Kidney (tissue), 14 donors: ENCODE measurements around the gene MAG. TPM values are rescaled to one million over a fixed set of nuclear protein-coding genes. Genes with fewer than 3 reads are reported as not detected.

Experiments
- DNase-seq, 5 donors: peaks; one replicate each; pipeline ENCODE4 v3.0.0-alpha.2; 2013 to 2020
- FAIRE-seq: peaks from 2 replicates; lab custom pipeline; 2012; peaks lifted over from hg19 to GRCh38; lab: Jason Lieb, UNC
- H3K27ac ChIP-seq, 2 donors: one replicate each; pipeline ENCODE4 v1.7.0; 2013; ENCODE audit warnings: low read depth in 2 of 2, low read length in 2 of 2, inconsistent platforms in 1 of 2
- H3K27me3 ChIP-seq: one replicate; pipeline ENCODE4 v1.7.1; 2013; ENCODE audit warnings: low read length, inconsistent platforms; ENCODE audit not compliant: control insufficient read depth, insufficient read depth
- H3K36me3 ChIP-seq, 3 donors: one replicate each; pipeline versions ENCODE4 v1.7.0 to v1.7.1; 2013; ENCODE audit warnings: low read length in 3 of 3, control low read depth in 1 of 3, inconsistent platforms in 1 of 3; ENCODE audit not compliant: insufficient read depth in 3 of 3, control insufficient read depth in 2 of 3
- H3K4me1 ChIP-seq, 3 donors: one replicate each; pipeline versions ENCODE4 v1.7.0 to v1.7.1; 2013; ENCODE audit warnings: low read length in 3 of 3, inconsistent platforms in 1 of 3, low read depth in 1 of 3; ENCODE audit not compliant: control insufficient read depth in 2 of 3, insufficient read depth in 2 of 3
- H3K4me3 ChIP-seq, 3 donors: one replicate each; pipeline versions ENCODE4 v1.7.0 to v1.8.1; 2013; ENCODE audit warnings: low read length in 3 of 3, control low read depth in 1 of 3, inconsistent platforms in 1 of 3
- H3K9ac ChIP-seq, 3 donors: one replicate each; pipeline versions ENCODE4 v1.7.0 to v1.7.1; 2013; ENCODE audit warnings: low read length in 3 of 3, control low read depth in 1 of 3, inconsistent platforms in 1 of 3
- H3K9me3 ChIP-seq, 3 donors: one replicate each; pipeline versions ENCODE4 v1.7.0 to v1.7.1; 2013; ENCODE audit warnings: low read length in 3 of 3, control low read depth in 1 of 3, inconsistent platforms in 1 of 3; ENCODE audit not compliant: control insufficient read depth in 2 of 3, insufficient read depth in 1 of 3
- CTCF ChIP-seq: IDR thresholded peaks from 3 replicates; pipeline ENCODE4 v1.5.1; 2012; ENCODE audit warnings: mild to moderate bottlenecking, moderate library complexity, borderline replicate concordance; ENCODE audit not compliant: insufficient read depth; ENCODE audit errors: extremely low read depth
- intact Hi-C: fragments of 100-400 bp; cut with DNase I; formaldehyde crosslinking; loops from one replicate; pipeline ENCODE4 v1.11.1; 2022
- polyA plus RNA-seq: library from polyadenylated mRNA; stranded (reverse); fragments of 350-450 nt; fragmentation: Illumina TruSeq; extraction: RNeasy Lipid Tissue Mini Kit (QIAGEN cat#74804); gene quantifications from one replicate; pipeline ENCODE4 v1.2.3, GENCODE V29; 2014; ENCODE audit warnings: low read depth, low replicate concordance; ENCODE audit not compliant: insufficient read depth
- total RNA-seq: library from RNA; stranded (reverse); fragmentation: NEBNext Ultra II Directional; extraction: Animal tissue kit (Norgen Biotek cat#: 25700); gene quantifications from one replicate; pipeline ENCODE4 v1.2.1, GENCODE V29; 2021
- donor health status: control.
- donor health status: control.
- donor health status: control.
- donor health status: control.
- donor health status: control.
- donor health status: DM: yes; HTN: yes; CAD: no.
- donor health status: Normal renal cell carcinoma (clear cell type).

MAG gene
- total and polyA plus RNA-seq, 2 donors from 2014 or later, result 0.41 to 1.1 TPM

GRCh38 chr19:35287713-35288112 lies 4.2 kb upstream of the MAG start:
- TF ChIP-seq CTCF, result no peak
- H3K4me3 ChIP-seq, result no peak overlapping the region
- H3K27me3 ChIP-seq, result no peaks in the 10 kb centered on the region
- intact Hi-C loops, result no loop called here
- H3K27ac ChIP-seq, result no peak overlapping the region
- DNase-seq (no peak), FAIRE-seq (no peak)
- H3K36me3 ChIP-seq, result no peaks in the 10 kb centered on the region
- no peaks in the 10 kb centered on the region for H3K9me3 ChIP-seq
- no peaks in the 10 kb centered on the region for H3K4me1 ChIP-seq
- no peak overlapping the region for H3K9ac ChIP-seq

DNA sequence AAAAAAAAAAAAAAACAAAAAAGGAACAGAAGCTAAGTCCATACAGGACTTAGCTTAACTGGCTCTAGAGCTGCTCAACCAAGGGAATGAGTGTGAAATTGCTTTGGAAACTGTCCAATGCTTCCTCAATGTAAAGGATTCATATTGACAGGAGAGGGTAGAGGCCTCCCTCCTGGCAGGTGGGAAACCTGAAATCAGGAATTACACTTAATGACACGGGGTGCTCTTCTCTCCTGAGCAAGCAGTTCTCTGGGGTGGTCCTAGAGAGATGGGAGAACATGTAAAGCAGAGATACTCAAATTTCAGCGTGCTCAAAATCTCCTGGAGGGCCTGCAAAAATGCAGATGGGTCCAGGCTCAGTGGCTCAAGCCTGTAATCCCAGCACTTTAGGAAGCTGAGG lies 3.6 kb upstream of the MAG start:
- DNase-seq (no peak), FAIRE-seq (no peak)
- no peaks in the 10 kb centered on the region for H3K9me3 ChIP-seq
- H3K36me3 ChIP-seq, result no peaks in the 10 kb centered on the region
- no peaks in the 10 kb centered on the region for H3K4me1 ChIP-seq
- H3K27me3 ChIP-seq, result no peaks in the 10 kb centered on the region
- intact Hi-C loops, result no loop called here
- H3K4me3 ChIP-seq, result no peak overlapping the region
- TF ChIP-seq CTCF, result no peak
- no peak overlapping the region for H3K27ac ChIP-seq
- no peak overlapping the region for H3K9ac ChIP-seq

GRCh38 chr19:35288906-35289305 lies 3.1 kb upstream of the MAG start:
- H3K36me3 ChIP-seq, result no peaks in the 10 kb centered on the region
- H3K27ac ChIP-seq, result no peak overlapping the region
- TF ChIP-seq CTCF, result no peak
- FAIRE-seq (no peak), DNase-seq (no peak)
- H3K4me3 ChIP-seq, result no peak overlapping the region
- intact Hi-C loops, result no loop called here
- no peaks in the 10 kb centered on the region for H3K9me3 ChIP-seq
- H3K9ac ChIP-seq, result no peak overlapping the region
- no peaks in the 10 kb centered on the region for H3K4me1 ChIP-seq
- H3K27me3 ChIP-seq, result no peaks in the 10 kb centered on the region

- DNase-seq (peak in 1 of 5 donors; percentile 58), FAIRE-seq (no peak)
- no peak for TF ChIP-seq CTCF
- H3K36me3 ChIP-seq, result no peaks in the 10 kb centered on the region
- H3K4me3 ChIP-seq, result no peak overlapping the region
- intact Hi-C loops, result no loop called here
- H3K27me3 ChIP-seq, result no peaks in the 10 kb centered on the region
- H3K9me3 ChIP-seq, result no peaks in the 10 kb centered on the region
- H3K9ac ChIP-seq, result no peak overlapping the region
- H3K27ac ChIP-seq, result no peak overlapping the region
- no peaks in the 10 kb centered on the region for H3K4me1 ChIP-seq
Observed at GRCh38 chr19:35290381-35291127, 1.4 kb upstream of the MAG start.
